Activated CD4-positive, CD25-positive, alpha-beta regulatory T cell treated with anti-CD3 and anti-CD28 coated beads, Interleukin-2, amount 50 U/mL, for 72 hours (primary cell): ENCODE data around the gene TC2N.
"Not testable (repeated sequence)": the region's sequence is repeated elsewhere in the genome, so short reads cannot be mapped to it uniquely, and the experiment has no call there.

ENCODE experiments used
- DNase-seq: peaks from one replicate; pipeline ENCODE4 v3.0.0; 2021

TC2N gene

GRCh38 chr14:91751719-91752118 lies 115.6 kb downstream of the TC2N start:
- DNase-seq, result no peak

- no peak for DNase-seq
Observed at GRCh38 chr14:91750634-91751198, 116.6 kb downstream of the TC2N start.

GRCh38 chr14:91749868-91750267 lies 117.5 kb downstream of the TC2N start:
- DNase-seq, result no peak

- DNase-seq, result no peak
Observed at GRCh38 chr14:91748049-91748448, 119.3 kb downstream of the TC2N start.

GRCh38 chr14:91745344-91745743 lies 122.0 kb downstream of the TC2N start:
- no peak for DNase-seq

- DNase-seq, result no peak
Observed at GRCh38 chr14:91744068-91744480, 123.3 kb downstream of the TC2N start.

GRCh38 chr14:91743305-91743653 lies 124.1 kb downstream of the TC2N start:
- DNase-seq, result no peak

GRCh38 chr14:91742621-91743304 lies 124.6 kb downstream of the TC2N start:
- no peak for DNase-seq

- not testable (repeated sequence) for DNase-seq
Observed at GRCh38 chr14:91739867-91740266, 127.5 kb downstream of the TC2N start.

- DNase-seq, result no peak
Observed at GRCh38 chr14:91737619-91738018, 129.7 kb downstream of the TC2N start.

GRCh38 chr14:91732859-91733477 lies 134.4 kb downstream of the TC2N start:
- no peak for DNase-seq

GRCh38 chr14:91732439-91732838 lies 134.9 kb downstream of the TC2N start:
- no peak for DNase-seq

GRCh38 chr14:91731986-91732385 lies 135.3 kb downstream of the TC2N start, which contains the start of gene CATSPERB:
TSS of gene CATSPERB (minus strand) at chr14:91732086. CDS start at chr14:91729479, 2,607 bp downstream.
- DNase-seq, result no peak

- no peak for DNase-seq
Observed at GRCh38 chr14:91731018-91731417, 136.3 kb downstream of the TC2N start.

GRCh38 chr14:91729756-91730155 lies 137.6 kb downstream of the TC2N start:
- no peak for DNase-seq
